Ascending aorta (tissue), 2 donors: Measurements from ENCODE around the gene SLC25A6. TPM values are rescaled to one million over a fixed set of nuclear protein-coding genes. Genes with fewer than 3 reads are reported as not detected.
"Not testable (repeated sequence)": the region's sequence is repeated elsewhere in the genome, so short reads cannot be mapped to it uniquely, and the experiment has no call there.

Experiments
- DNase-seq, 2 donors: peaks; one replicate each; pipeline ENCODE4 v3.0.0-alpha.2; 2019; ENCODE audit warnings: low spot score in 2 of 2
- H3K27ac ChIP-seq, 2 donors: fragments of 200-600 bp; sonication (generic); one replicate each; pipeline ENCODE4 v1.5.1; 2016 to 2017; ENCODE audit warnings: mild to moderate bottlenecking in 1 of 2
- H3K27me3 ChIP-seq: fragments of 200-600 bp; sonication (generic); one replicate; pipeline ENCODE4 v1.5.1; 2017
- H3K36me3 ChIP-seq, 2 donors: fragments of 200-600 bp; sonication (generic); one replicate each; pipeline ENCODE4 v1.5.1; 2016
- H3K4me1 ChIP-seq, 2 donors: fragments of 200-600 bp; sonication (generic); one replicate each; pipeline ENCODE4 v1.5.1; 2016 to 2017; ENCODE audit warnings: mild to moderate bottlenecking in 1 of 2
- H3K4me3 ChIP-seq, 2 donors: fragments of 200-600 bp; sonication (generic); one replicate each; pipeline ENCODE4 v1.5.1; 2016 to 2017; ENCODE audit warnings: mild to moderate bottlenecking in 1 of 2
- H3K9me3 ChIP-seq, 2 donors: fragments of 200-600 bp; sonication (generic); one replicate each; pipeline ENCODE4 v1.5.1; 2016
- intact Hi-C: fragments of 100-400 bp; cut with DNase I; formaldehyde crosslinking; loops from one replicate; pipeline ENCODE4 v1.15.1; 2023
- total RNA-seq: library from RNA; depleted of rRNA; stranded (reverse); fragments of >200 nt; gene quantifications from one replicate; pipeline ENCODE4 v1.1.0, GENCODE V29; 2016
- TF ChIP-seq, protein P1 (sequence below), 3 experiments: fragments of 200-600 bp in 2 of 3; fragments of 450-650 bp in 1 of 3; sonication (generic) in 2 of 3; IDR thresholded peaks; one replicate each; pipeline ENCODE4 v1.5.1; 2016 to 2019; ENCODE audit warnings: antibody characterized with exemption in 3 of 3, mild to moderate bottlenecking in 1 of 3, moderate library complexity in 1 of 3

The SLC25A6 gene
- total RNA-seq, 1 donor from 2014 or later: 535 TPM

DNA sequence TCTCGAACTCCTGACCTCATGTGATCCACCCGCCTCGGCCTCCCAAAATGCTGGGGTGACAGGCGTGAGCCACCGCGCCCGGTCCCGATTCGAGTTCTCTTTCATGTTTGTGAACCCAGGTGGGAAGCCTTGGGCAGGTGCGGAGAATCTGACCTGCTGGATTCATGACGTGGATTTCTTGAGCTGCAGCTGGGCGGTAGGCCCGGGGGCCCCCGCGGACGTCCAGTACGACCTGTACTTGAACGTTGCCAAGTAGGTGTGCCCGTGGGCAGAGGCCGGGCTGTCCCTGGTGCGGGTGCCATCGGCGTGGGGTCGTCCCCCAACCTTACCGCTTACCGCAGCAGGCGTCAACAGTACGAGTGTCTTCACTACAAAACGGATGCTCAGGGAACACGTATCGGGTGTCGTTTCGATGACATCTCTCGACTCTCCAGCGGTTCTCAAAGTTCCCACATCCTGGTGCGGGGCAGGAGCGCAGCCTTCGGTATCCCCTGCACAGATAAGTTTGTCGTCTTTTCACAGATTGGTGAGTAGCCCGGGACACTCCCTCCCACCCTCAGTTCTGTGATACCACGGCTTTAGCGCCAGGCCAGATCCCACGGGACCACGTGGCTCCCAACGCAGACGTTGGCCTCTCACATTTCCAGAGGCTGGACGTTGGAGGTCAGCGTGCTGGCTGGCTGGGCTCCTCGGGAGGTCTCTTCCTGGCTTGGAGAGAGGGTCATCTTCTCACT, 39.8 kb downstream of the SLC25A6 start:
- Histone ChIP-seq H3K9me3 (no peaks in the 10 kb centered on the region), H3K4me3 (no peak overlapping the region), H3K27me3 (no peaks in the 10 kb centered on the region), H3K4me1 (no peaks in the 10 kb centered on the region), H3K27ac (no peak overlapping the region), H3K36me3 (no peaks in the 10 kb centered on the region)
- no peak for DNase-seq
- TF ChIP-seq, protein P1, sequence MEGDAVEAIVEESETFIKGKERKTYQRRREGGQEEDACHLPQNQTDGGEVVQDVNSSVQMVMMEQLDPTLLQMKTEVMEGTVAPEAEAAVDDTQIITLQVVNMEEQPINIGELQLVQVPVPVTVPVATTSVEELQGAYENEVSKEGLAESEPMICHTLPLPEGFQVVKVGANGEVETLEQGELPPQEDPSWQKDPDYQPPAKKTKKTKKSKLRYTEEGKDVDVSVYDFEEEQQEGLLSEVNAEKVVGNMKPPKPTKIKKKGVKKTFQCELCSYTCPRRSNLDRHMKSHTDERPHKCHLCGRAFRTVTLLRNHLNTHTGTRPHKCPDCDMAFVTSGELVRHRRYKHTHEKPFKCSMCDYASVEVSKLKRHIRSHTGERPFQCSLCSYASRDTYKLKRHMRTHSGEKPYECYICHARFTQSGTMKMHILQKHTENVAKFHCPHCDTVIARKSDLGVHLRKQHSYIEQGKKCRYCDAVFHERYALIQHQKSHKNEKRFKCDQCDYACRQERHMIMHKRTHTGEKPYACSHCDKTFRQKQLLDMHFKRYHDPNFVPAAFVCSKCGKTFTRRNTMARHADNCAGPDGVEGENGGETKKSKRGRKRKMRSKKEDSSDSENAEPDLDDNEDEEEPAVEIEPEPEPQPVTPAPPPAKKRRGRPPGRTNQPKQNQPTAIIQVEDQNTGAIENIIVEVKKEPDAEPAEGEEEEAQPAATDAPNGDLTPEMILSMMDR (IDR thresholded peaks at IDR 0.05): no peak
- intact Hi-C loops: no loop called here

DNA sequence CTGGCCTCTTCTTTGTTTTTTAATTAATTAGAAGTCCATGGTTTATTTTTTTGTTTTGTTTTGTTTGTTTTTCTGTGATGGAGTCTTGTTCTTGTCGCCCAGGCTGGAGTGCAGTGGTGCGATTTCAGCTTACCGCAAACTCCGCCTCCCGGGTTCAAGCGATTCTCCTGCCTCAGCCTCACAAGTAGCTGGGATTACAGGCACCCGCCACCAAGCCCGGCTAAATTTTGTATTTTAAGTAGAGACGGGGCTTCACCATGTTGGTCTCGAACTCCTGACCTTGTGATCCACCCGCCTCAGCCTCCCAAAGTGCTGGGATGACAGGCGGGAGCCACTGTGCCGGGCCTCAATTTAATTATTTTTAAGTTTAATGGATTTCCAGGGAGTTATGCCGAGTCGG, 42.3 kb downstream of the SLC25A6 start:
- H3K36me3 ChIP-seq, intact Hi-C loops, DNase-seq, H3K4me3 ChIP-seq, H3K27me3 ChIP-seq, H3K27ac ChIP-seq, H3K4me1 ChIP-seq, H3K9me3 ChIP-seq: not testable (repeated sequence)

DNA sequence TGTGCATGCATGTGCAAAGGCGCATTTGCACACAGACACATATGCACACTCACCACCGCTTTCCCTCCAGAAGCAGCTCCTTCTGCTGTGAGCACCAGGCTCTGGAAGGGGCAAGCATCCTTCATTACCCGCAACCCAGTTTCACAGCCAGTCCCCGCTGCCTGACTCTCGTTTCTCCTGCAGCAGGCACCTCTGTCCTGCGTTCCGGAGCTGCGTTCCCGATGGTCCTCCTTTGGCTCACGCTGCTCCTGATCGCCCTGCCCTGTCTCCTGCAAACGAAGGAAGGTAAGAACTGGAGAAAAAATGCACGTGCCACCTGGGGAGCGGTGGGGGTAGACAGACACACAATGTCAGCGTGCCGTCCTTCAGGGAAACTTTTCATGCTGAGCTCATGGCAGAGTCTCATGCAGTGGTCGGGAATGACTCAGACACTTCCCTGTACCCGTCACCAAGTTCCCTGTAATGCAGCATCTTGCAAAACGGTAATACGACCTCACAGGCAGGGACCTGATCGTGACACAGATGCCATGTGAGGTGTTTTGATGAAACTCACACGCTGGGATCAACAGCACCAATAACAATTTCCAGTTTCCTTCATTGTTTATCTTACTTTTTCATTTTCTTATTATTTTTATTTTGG, 50.2 kb downstream of the SLC25A6 start:
- H3K27me3 ChIP-seq: no peaks in the 10 kb centered on the region
- H3K36me3 ChIP-seq: no peaks in the 10 kb centered on the region
- no peaks in the 10 kb centered on the region for H3K9me3 ChIP-seq
- TF ChIP-seq, protein P1 (IDR thresholded peaks at IDR 0.05): no peak
- H3K4me3 ChIP-seq: no peak overlapping the region
- intact Hi-C loops: no loop called here
- H3K27ac ChIP-seq: no peak overlapping the region
- H3K4me1 ChIP-seq: no peaks in the 10 kb centered on the region
- no peak for DNase-seq

DNA sequence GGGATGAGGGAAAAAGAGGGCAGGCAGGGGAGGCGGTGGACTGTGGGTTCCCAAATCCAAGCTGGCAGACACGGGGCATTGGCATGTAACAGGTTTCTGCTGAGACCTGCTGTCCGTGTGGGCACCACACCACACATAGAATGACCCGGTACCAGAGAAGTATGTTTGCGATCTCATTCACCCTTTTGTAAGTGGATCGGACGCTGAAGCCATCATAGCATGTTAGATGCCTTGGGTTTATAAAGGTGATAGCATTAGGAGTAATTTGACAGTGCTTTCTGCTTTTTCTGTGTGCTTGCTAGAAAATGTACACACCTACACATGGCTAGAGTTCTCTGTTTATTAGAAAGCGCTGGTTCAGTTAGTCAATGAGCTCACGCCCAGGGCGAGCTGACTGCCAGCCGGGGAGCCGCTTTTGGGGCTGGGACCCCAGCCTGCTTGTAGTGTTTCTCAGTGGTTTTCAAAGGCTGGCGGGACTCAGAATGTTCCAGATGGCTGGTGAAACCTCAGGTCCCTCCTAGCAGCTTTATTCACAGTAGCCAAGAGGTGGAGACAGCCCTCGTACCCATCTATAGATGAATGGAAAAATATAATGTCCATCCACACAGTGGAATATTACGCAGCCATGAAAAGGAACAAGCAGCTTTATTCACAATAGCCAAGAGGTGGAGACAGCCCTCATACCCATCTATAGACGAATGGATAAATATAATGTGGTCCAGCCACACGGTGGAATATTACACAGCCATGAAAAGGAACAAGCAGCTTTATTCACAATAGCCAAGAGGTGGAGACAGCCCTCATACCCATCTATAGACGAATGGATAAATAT, 54.7 kb downstream of the SLC25A6 start:
- TF ChIP-seq, protein P1 (IDR thresholded peaks at IDR 0.05): no peak
- Histone ChIP-seq H3K27me3 (no peaks in the 10 kb centered on the region), H3K36me3 (no peaks in the 10 kb centered on the region), H3K4me3 (peak overlapping the region; percentile 53 to 66), H3K4me1 (no peaks in the 10 kb centered on the region), H3K9me3 (no peaks in the 10 kb centered on the region), H3K27ac (peak overlapping the region; percentile 23 to 46)
- DNase-seq: no peak
- intact Hi-C loops: no loop called here

DNA sequence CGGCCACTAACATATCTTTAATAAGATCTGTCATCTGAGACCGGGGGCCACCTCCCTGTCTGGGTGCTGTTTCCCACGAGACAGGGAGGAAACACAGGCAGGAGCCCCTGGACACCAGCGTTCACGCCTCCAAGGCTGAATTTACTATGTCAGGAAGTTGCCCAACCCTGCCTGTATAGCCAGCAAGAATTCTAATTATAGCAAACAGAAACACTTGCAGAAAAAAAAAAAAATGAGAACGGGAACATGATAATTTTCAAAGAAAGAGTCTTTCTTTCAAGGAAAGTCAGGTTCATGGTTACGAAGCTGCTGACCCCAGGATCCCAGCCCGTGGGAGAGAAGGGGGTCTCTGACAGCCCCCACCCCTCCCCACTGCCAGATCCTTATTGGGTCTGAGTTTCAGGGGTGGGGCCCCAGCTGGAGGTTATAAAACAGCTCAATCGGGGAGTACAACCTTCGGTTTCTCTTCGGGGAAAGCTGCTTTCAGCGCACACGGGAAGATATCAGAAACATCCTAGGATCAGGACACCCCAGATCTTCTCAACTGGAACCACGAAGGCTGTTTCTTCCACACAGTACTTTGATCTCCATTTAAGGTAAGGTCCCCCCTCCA, 55.5 kb downstream of the SLC25A6 start, which contains the start of gene IL3RA:
IL3RA (plus strand) TSS at position 455 of the 613 bp plus-strand sequence. CDS start 4,981 bp downstream, outside the sequence.
- H3K27me3 ChIP-seq: no peaks in the 10 kb centered on the region
- intact Hi-C loops: no loop called here
- TF ChIP-seq, protein P1 (IDR thresholded peaks at IDR 0.05): no peak
- H3K4me3 ChIP-seq: peak within 1 kb of the TSS; percentile 53 to 66
- H3K9me3 ChIP-seq: no peaks in the 10 kb centered on the region
- H3K36me3 ChIP-seq: no peaks in the 10 kb centered on the region
- no peaks in the 10 kb centered on the region for H3K4me1 ChIP-seq
- H3K27ac ChIP-seq: peak within 1 kb of the TSS; percentile 23 to 46
- peak; percentile 28 to 77 for DNase-seq

Other genes with a start within 250 kb of the SLC25A6 start
- 1.1 TPM for gene CRLF2, start 179.5 kb downstream of the SLC25A6 start, total RNA-seq
- not detected for gene CSF2RA, start 123.3 kb downstream of the SLC25A6 start, total RNA-seq
- gene IL3RA, start 55.3 kb downstream of the SLC25A6 start, total RNA-seq: 71.9 TPM
- gene ASMTL, start 60.8 kb upstream of the SLC25A6 start, total RNA-seq: 27.1 TPM
- gene P2RY8, start 145.1 kb upstream of the SLC25A6 start, total RNA-seq: 2.2 TPM
- gene AKAP17A, start 199.5 kb upstream of the SLC25A6 start, total RNA-seq: 74.0 TPM
- gene ASMT, start 222.9 kb upstream of the SLC25A6 start, total RNA-seq: 37.5 TPM